HUES48 (cell line): ENCODE data around the gene GREB1.
A peak's percentile ranks its signal among the peaks of the same experiment; 100 is the strongest.

ENCODE experiments used
- H3K27ac ChIP-seq: one replicate; pipeline ENCODE4 v1.7.0; 2013; ENCODE audit warnings: low read depth, low read length, inconsistent platforms
- H3K27me3 ChIP-seq: 2 replicates; pipeline ENCODE4 v1.6.1; 2013; ENCODE audit warnings: mild to moderate bottlenecking, low read length; ENCODE audit not compliant: control insufficient read depth, insufficient read depth
- H3K36me3 ChIP-seq: 2 replicates; pipeline ENCODE4 v1.6.1; 2013; ENCODE audit warnings: low read length; ENCODE audit not compliant: control insufficient read depth, insufficient read depth
- H3K4me1 ChIP-seq: 2 replicates; pipeline ENCODE4 v1.6.1; 2013; ENCODE audit warnings: mild to moderate bottlenecking, low read length; ENCODE audit not compliant: control insufficient read depth, insufficient read depth
- H3K4me3 ChIP-seq: 2 replicates; pipeline ENCODE4 v1.5.1; 2013; ENCODE audit warnings: mild to moderate bottlenecking, low read depth, low read length
- H3K9ac ChIP-seq: 2 replicates; pipeline ENCODE4 v1.6.1; 2013; ENCODE audit warnings: mild to moderate bottlenecking, low read depth, low read length, moderate library complexity
- H3K9me3 ChIP-seq: 2 replicates; pipeline ENCODE4 v1.6.1; 2013; ENCODE audit warnings: low read length; ENCODE audit not compliant: control insufficient read depth, insufficient read depth

Gene GREB1

GRCh38 chr2:11583840-11584524, 50.1 kb downstream of the GREB1 start:
- no peaks in the 10 kb centered on the region for H3K27me3 ChIP-seq
- H3K36me3 ChIP-seq, result peaks cover 18% of the 10 kb centered on the region
- H3K4me1 ChIP-seq, result peaks cover 6% of the 10 kb centered on the region
- H3K27ac ChIP-seq, result peak overlapping the region; percentile 52
- H3K9me3 ChIP-seq, result no peaks in the 10 kb centered on the region
- H3K9ac ChIP-seq, result no peak overlapping the region
- H3K4me3 ChIP-seq, result no peak overlapping the region

- H3K4me1 ChIP-seq, result peaks cover 6% of the 10 kb centered on the region
- H3K27me3 ChIP-seq, result no peaks in the 10 kb centered on the region
- H3K9me3 ChIP-seq, result no peaks in the 10 kb centered on the region
- no peak overlapping the region for H3K9ac ChIP-seq
- no peak overlapping the region for H3K4me3 ChIP-seq
- H3K27ac ChIP-seq, result no peak overlapping the region
- peaks cover 18% of the 10 kb centered on the region for H3K36me3 ChIP-seq
Observed at GRCh38 chr2:11584525-11585056, 50.7 kb downstream of the GREB1 start.

GRCh38 chr2:11585071-11585470, 51.2 kb downstream of the GREB1 start:
- Histone ChIP-seq H3K27me3 (no peaks in the 10 kb centered on the region), H3K27ac (no peak overlapping the region), H3K9me3 (no peaks in the 10 kb centered on the region), H3K9ac (no peak overlapping the region), H3K4me3 (no peak overlapping the region), H3K4me1 (peaks cover 6% of the 10 kb centered on the region), H3K36me3 (peaks cover 18% of the 10 kb centered on the region)

- no peak overlapping the region for H3K4me3 ChIP-seq
- H3K9ac ChIP-seq, result no peak overlapping the region
- H3K27ac ChIP-seq, result no peak overlapping the region
- no peaks in the 10 kb centered on the region for H3K4me1 ChIP-seq
- H3K36me3 ChIP-seq, result peaks cover 3% of the 10 kb centered on the region
- no peaks in the 10 kb centered on the region for H3K9me3 ChIP-seq
- H3K27me3 ChIP-seq, result no peaks in the 10 kb centered on the region
Observed at GRCh38 chr2:11588228-11589110, 54.6 kb downstream of the GREB1 start.

DNA sequence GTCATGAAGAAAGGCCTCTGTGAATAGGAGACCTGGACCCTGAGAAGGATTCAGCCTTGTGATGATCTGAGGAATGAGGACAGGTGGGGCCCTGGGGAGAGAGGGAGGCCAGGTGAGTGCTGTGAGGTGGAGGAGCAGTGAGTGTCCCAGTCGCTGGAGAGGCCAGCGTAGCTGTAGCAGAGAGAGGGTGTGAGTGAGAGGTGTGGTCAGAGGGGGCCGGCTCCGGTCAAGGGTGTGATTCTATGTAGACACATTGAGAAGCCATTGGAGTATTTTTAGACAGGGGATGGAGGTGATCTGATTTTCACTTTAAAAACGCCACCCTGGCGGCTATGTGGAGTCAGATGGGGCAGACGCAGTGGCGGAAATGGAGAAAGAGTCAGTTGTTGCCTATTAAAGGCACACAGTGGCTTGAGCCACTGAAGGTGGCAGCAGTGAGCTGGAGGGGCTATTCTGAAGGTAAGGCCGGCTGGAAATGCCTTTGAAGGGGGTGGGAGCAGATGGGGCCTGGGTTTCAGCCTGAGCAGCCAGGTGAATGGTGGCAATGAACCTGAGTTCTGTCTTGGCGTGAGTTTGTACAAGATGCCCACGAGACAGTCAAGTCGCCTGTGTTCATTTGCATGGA, 55.6 kb downstream of the GREB1 start:
- Histone ChIP-seq H3K9me3 (no peaks in the 10 kb centered on the region), H3K27me3 (no peaks in the 10 kb centered on the region), H3K36me3 (peaks cover 3% of the 10 kb centered on the region), H3K9ac (no peak overlapping the region), H3K4me3 (no peak overlapping the region), H3K27ac (no peak overlapping the region), H3K4me1 (no peaks in the 10 kb centered on the region)

DNA sequence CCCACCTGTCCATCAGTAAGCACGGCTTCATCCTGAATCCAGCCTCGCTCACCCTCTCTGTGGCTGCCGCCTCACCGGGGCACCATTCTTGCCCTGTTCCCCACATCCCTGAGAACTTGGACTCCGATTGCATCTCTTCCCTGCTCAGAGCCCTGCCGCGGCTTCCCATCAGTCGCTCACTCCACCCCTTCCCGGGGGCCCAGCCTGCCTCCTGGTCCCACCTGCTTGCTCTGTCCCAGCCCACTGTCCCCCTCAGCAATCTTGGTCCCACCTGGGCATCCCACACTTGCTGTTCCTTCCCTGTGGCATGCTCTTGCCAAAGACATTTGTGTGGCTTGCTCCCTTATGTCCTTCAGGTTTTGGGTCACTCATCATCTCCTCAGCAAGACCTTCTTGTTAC, 56.3 kb downstream of the GREB1 start:
- Histone ChIP-seq H3K4me3 (no peak overlapping the region), H3K36me3 (peaks cover 6% of the 10 kb centered on the region), H3K27me3 (no peaks in the 10 kb centered on the region), H3K9ac (no peak overlapping the region), H3K4me1 (no peaks in the 10 kb centered on the region), H3K9me3 (no peaks in the 10 kb centered on the region), H3K27ac (no peak overlapping the region)

- Histone ChIP-seq H3K4me3 (no peak overlapping the region), H3K9me3 (no peaks in the 10 kb centered on the region), H3K9ac (no peak overlapping the region), H3K27ac (no peak overlapping the region), H3K27me3 (no peaks in the 10 kb centered on the region), H3K36me3 (peaks cover 13% of the 10 kb centered on the region), H3K4me1 (no peaks in the 10 kb centered on the region)
Observed at GRCh38 chr2:11591091-11591490, 57.2 kb downstream of the GREB1 start.

DNA sequence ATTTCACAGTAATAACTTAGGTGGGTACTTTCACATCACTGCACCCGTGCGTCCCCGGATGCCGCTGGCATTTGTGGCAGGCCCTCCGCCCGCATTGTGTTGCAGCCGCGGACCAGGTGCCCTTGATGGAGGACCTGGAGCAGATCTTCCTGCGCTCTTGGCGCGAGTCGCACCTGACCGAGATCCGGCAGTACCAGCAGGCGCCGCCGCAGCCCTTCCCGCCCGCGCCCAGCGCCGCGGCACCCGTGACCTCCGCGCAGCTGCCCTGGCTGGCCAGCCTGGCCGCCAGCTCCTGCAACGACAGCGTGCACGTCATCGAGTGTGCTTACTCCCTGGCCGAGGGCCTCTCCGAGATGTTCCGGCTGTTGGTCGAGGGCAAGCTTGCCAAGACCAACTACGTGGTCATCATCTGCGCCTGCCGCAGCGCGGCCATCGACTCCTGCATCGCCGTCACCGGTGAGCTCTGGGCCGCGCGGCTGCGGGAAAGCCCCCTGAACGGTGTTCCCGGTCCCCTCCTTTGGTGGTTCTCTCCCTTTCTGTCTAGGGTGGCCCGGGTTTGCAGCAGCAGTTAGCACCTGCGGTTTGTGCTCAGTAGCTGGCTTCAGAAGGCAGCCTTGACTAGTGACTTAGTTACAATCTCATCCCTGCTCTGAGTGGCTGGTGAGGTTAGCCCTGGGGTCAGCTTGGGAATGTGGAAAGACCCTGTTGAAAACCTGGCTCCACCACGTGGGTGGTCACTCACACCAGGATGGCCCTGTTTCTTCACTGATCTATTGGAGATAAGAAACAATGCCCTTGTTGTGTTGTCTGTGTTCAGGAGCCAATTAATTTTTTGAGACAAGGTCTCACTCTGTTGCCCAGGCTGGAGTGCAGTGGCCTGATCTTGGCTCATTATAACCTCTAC, 59.1 kb downstream of the GREB1 start:
- Histone ChIP-seq H3K9ac (no peak overlapping the region), H3K27me3 (no peaks in the 10 kb centered on the region), H3K36me3 (peaks cover 14% of the 10 kb centered on the region; the same call in 1 of the 2 replicates), H3K9me3 (no peaks in the 10 kb centered on the region), H3K4me1 (no peaks in the 10 kb centered on the region), H3K27ac (no peak overlapping the region), H3K4me3 (no peak overlapping the region)

DNA sequence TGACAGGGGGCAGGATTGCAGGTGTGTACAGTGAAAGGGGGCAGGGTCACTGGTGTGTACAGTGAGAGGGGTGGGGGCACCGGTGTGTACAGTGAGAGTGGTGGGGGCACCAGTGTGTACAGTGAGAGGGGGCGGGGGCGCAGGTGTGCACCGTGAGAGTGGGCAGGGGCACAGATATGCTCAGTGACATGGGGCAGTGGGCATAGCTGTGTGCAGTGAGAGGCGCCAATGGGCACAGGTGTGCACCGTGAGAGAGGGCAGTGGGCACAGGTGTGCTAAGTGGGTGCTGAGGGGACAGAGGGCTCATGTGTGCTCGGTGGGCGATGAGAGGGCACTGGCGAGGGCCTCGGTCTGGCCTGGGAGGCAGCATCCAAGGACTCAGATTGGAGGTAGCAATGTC, 63.0 kb downstream of the GREB1 start:
- Histone ChIP-seq H3K27me3 (no peaks in the 10 kb centered on the region), H3K27ac (no peak overlapping the region), H3K4me3 (no peak overlapping the region), H3K9ac (no peak overlapping the region), H3K9me3 (no peaks in the 10 kb centered on the region), H3K4me1 (no peaks in the 10 kb centered on the region), H3K36me3 (peaks cover 46% of the 10 kb centered on the region)

DNA sequence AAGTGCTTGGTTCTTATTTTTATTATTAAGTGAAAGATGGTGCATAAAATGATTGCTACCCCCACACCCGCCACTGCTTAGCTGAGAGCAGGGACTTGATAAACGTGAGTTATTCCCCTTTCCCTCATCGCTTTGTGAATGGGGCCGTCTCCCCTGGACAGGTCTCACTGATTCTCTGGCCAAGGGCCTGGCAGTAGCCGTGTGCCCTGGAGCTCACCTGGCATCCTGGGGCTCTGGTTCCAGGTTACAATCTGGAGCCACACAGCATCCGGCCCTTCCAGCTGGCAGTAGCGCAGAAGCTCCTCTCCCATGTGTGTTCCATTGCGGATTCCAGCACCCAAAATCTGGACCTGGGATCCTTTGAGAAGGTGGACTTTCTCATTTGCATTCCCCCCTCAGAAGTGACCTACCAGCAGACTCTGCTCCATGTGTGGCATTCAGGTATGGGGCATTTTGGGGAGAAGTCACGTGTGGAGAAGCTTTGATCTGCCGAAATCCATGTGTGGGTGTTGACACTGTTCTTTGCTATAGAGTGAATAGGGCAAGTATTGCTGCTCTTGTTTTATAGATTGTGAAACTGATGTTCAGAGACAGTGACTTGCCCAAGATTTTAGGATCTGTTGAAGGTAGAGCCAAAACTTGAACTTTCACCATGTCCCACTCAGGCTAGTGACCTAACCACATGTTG, 63.8 kb downstream of the GREB1 start:
- H3K27me3 ChIP-seq, result no peaks in the 10 kb centered on the region
- H3K9me3 ChIP-seq, result no peaks in the 10 kb centered on the region
- peaks cover 53% of the 10 kb centered on the region for H3K36me3 ChIP-seq
- no peaks in the 10 kb centered on the region for H3K4me1 ChIP-seq
- no peak overlapping the region for H3K27ac ChIP-seq
- no peak overlapping the region for H3K9ac ChIP-seq
- no peak overlapping the region for H3K4me3 ChIP-seq
